Embryonic facial prominence (tissue), 1 donor: ENCODE measurements around the gene ZNF423.
"Not testable (repeated sequence)": the region's sequence is repeated elsewhere in the genome, so short reads cannot be mapped to it uniquely, and the experiment has no call there.

Experiments
- DNase-seq: peaks from one replicate; pipeline ENCODE4 v3.0.0-alpha.2; 2016; ENCODE audit errors: extremely low spot score

The ZNF423 gene

GRCh38 chr16:49698453-49698815, 157.5 kb downstream of the ZNF423 start:
- no peak for DNase-seq

- no peak for DNase-seq
Observed at GRCh38 chr16:49697631-49698452, 158.1 kb downstream of the ZNF423 start.

DNA sequence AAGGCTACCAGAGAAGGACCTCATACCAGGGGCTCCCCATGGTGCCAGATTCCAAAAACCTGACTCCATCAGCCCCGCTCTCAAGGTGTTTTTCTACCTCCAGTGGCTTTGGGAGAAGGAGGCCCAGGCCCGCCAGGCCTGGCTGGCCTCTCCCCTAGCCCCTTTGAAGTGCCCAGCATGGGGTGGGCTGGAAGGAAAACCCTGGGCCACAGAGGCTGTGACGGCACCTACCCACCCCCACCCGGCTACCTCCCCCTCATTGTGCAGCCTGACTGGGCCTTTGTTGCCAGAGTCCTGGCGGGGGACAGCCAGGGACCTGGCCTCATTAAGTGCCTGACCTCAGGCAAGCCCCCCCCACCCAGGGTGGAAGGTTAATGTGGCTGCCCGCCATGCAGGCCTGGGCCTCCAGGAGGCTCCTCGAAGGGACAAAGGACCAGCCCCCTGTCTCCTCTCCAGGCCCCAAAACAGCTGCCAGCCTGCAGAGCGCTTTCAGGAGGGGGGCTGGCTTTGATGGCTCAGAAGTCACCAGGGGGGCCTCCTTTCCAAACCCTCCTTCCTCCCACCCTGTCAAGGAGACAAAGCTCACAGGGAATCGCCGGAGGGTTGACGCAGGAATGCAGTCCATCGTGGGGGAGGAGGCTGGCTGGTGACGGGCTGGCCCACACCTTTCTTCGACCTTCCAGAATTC, 159.4 kb downstream of the ZNF423 start:
- no peak for DNase-seq

- no peak for DNase-seq
Observed at GRCh38 chr16:49695782-49696413, 160.0 kb downstream of the ZNF423 start.

GRCh38 chr16:49693445-49693844, 162.5 kb downstream of the ZNF423 start:
- no peak for DNase-seq

- DNase-seq, result no peak
Observed at GRCh38 chr16:49690778-49691177, 165.1 kb downstream of the ZNF423 start.

- DNase-seq, result no peak
Observed at GRCh38 chr16:49688036-49688697, 167.7 kb downstream of the ZNF423 start.

DNA sequence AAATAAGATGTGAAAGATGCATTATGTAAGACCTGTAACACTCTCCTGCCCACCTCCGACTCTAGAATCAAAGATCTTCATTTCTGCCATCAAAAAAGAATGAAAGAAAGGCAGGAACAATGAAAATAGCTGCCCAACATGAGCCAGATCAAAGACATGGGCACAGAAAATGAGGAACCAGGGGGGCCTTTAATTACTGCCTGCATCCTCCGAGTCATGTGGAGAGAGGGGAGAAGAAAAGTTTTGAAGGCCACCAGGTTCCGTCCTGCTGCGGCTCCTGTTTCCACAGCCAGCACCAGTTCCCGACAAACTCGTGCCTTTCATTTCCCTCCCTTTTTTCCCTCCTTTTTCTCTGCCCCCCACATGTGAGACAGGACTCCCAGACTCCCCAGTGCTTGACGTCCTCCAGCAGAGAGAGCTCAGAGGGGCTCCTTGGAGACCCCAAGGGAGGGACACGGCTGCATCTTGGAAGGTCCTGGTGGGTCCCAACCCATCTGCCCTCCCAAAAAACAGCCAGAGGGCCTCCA, 168.4 kb downstream of the ZNF423 start:
- DNase-seq, result no peak

DNA sequence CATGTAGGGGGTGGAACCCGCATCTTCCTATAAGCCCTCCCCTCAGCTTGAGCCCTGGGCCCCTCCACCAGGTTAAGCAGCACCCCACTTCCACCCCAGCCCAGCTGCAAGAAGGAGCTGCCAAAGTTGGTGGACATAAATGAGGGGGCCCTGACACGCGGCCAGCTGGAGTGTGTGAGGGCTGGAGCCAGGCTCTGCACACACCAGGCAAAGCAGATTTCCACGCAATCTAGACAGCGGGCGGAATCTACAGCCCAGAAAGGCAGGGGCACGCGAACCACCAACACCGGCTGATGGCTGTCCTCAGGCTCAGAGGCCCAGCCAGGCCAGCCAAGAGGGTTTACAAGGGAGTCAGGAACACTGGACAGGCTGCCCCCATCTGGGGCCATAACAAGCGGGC, 171.2 kb downstream of the ZNF423 start:
- DNase-seq, result no peak

DNA sequence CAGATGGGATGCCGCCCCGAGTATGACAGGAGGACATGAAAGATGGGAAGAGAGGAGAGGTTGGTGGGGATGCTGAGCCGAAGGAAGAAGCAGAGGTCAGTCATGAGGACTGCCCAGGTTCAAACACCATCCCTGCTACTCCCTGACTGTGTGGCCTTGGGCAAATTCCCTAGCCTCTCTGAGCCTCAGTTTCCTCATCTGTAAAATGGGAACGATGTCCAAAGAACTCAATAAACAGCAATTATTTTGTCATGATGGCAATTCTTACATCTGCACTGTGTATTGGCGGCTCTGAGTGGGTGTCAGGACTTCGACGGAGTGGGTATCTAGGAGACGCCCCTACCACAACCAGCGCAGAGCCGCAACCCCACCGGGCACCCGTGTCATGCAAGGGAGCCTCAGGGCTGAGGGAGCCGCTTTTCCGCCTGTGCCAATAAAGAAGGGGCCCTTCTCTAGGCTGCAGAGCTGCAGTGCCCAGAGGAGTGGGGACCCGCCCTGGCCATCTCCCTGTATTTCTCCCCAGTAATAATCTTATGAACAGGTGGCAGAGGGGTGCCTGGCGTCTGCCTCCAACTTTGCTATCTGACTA, 173.2 kb downstream of the ZNF423 start:
- DNase-seq, result no peak

GRCh38 chr16:49681217-49681883, 174.6 kb downstream of the ZNF423 start:
- no peak for DNase-seq

DNA sequence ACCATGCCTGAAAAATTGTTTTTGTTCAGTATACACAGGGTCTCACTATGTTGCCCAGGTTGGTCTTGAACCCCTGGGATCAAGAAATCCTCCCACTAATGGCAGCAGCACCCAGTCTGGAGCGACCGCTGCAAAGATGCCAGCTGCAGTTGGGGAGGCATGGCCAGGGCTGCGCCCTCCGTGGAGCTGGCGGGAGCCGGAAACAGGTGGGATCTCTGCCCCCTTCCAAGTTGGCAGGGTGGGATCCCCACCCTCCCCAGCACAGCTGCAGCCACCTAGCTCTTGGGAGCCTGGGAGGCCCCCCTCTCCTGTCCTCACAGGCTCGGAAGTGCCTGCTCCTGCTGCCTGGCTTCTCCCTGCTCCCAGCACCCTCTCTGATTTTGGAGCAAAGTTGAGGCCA, 176.8 kb downstream of the ZNF423 start:
- DNase-seq, result no peak

GRCh38 chr16:49677661-49678060, 178.3 kb downstream of the ZNF423 start:
- not testable (repeated sequence) for DNase-seq

DNA sequence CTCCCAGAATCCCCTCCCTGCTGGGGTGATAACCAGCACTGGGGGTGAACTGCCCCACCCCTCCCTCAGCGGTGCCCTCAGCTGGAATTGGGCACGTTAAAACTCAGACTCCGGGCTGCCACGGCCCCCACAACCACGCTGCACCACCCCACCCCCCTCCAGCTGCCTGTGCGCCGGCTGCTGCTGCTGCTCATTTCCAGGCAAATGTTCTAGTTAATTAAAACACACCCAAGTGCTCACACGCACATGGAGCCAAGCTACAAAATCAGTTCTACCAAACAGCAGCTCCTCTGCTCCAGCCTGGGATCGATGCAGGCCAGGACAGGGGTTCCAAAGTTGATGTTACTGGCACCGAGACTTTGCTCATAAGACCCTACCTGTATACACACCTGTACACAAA, 180.5 kb downstream of the ZNF423 start:
- no peak for DNase-seq

GRCh38 chr16:49674990-49675389, 180.9 kb downstream of the ZNF423 start:
- no peak for DNase-seq

- DNase-seq, result no peak
Observed at GRCh38 chr16:49674351-49674851, 181.5 kb downstream of the ZNF423 start.

DNA sequence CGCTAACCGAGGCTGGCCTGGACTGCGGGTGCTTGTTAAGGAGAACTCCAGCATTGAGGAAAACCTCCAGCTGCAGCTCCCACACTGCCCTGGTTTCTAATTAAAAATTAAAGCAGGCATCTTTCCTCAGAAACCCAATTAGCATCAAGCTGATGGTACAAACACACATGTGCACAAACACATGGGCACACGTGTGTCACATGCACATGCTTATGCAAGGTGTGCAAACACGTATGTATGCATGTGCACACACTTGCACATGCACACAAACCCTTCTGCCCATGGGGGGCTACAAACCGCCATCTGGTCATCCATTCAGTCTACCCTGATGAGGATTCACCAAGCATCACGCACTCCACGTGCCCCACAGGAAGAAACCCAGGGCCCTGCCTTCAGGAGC, 182.5 kb downstream of the ZNF423 start:
- no peak for DNase-seq

- DNase-seq, result no peak
Observed at GRCh38 chr16:49672753-49673152, 183.2 kb downstream of the ZNF423 start.

DNA sequence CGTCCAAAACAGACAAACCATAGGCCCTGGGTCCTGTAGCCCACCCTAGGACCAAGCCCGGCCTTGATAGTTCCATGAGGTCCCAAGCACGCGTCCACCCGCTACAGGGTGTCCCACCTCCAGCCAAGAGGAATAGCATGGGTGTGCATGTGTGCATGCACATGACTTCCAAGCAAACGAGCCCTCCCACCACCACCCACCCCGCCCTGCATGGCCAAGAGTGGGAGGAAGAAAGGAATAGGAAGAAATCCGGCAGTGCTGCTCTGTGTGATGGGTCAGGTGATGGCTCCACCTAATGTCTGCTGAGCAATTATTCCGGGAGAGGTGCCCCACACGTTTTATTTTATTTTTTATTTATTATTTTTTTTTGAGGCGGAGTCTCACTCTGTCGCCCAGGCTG, 184.6 kb downstream of the ZNF423 start:
- no peak for DNase-seq

DNA sequence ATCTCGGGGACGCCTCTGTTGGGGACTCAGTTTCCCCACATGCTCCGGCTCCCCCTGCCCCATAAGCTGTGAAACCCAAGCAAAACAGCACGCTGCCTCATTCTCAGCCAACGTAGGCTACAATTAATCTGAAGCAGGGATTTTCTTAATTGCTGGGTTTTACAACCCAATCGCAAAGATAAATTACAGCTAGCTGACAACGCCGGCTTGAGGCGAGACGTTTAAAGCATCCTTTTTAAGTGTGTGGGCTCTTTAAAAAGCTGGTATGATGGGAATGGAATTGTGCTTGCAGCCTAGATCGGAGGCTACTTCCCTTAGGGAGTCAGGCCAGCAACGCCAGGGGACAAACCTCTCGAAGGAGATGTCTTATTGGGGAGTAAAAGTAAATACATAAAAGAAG, 185.3 kb downstream of the ZNF423 start:
- DNase-seq, result no peak
